Pancreas (tissue), 10 donors: ENCODE data around the gene SCCPDH. TPM values are rescaled to one million over a fixed set of nuclear protein-coding genes. Genes with fewer than 3 reads are reported as not detected.

Experiments used
- ATAC-seq, 4 donors: fragments of 200-7000 bp; cut with Tn5 transposase; one replicate each; pipeline versions ENCODE4 v1.8.0 to v1.9.1; 2020; ENCODE audit warnings: mild to moderate bottlenecking in 4 of 4, moderate library complexity in 4 of 4
- DNase-seq, 6 donors: peaks; one replicate each; pipeline ENCODE4 v3.0.0-alpha.2; 2020
- FAIRE-seq: peaks from 2 replicates; lab custom pipeline; 2012; peaks lifted over from hg19 to GRCh38; lab: Jason Lieb, UNC
- H3K27ac ChIP-seq, 4 donors: fragments of 200-600 bp; sonication (generic); 1 replicate in 3 of 4; 2 replicates in 1 of 4; pipeline versions ENCODE4 v1.5.0 to v1.8.0; 2020
- H3K27me3 ChIP-seq, 4 donors: fragments of 200-600 bp; one replicate each; pipeline ENCODE4 v1.8.0; 2021
- H3K36me3 ChIP-seq, 3 donors: fragments of 200-600 bp; sonication (generic) in 1 of 3; one replicate each; pipeline versions ENCODE4 v1.5.0 to v1.8.0; 2020 to 2021
- H3K4me1 ChIP-seq, 3 donors: fragments of 200-600 bp; one replicate each; pipeline ENCODE4 v1.8.0; 2021
- H3K4me3 ChIP-seq, 4 donors: fragments of 200-600 bp; sonication (generic) in 2 of 4; one replicate each; pipeline versions ENCODE4 v1.5.0 to v1.8.0; 2020 to 2021
- H3K9me3 ChIP-seq, 4 donors: fragments of 200-600 bp; one replicate each; pipeline ENCODE4 v1.8.0; 2021
- WGBS, 2 donors: extraction: QIAGEN DNeasy Blood & Tissue Kit; methylation state at CpG; one replicate each; pipeline ENCODE4 v1.1.7; 2013; 5-methylcytosine and 5-hydroxymethylcytosine counted together
- intact Hi-C, 3 donors: fragments of 100-400 bp; cut with DNase I; formaldehyde crosslinking; loops; one replicate each; pipeline versions ENCODE4 v1.11.1 to v1.14.2; 2022
- polyA plus RNA-seq, 2 donors: library from polyadenylated mRNA; stranded (reverse); fragments of 200-250 nt; gene quantifications; one replicate each; pipeline ENCODE4 v1.2.3, GENCODE V29; 2013
- total RNA-seq, 6 donors: library from RNA; stranded (reverse); fragmentation: NEBNext Ultra II Directional in 4 of 6; extraction: Animal tissue kit (Norgen Biotek cat#: 25700) in 4 of 6; gene quantifications; one replicate each; pipeline versions ENCODE4 v1.2.1 to v1.2.4, GENCODE V29; 2021 to 2023
- TF ChIP-seq, protein P1 (sequence below), 4 donors: fragments of 200-600 bp; sonication (generic) in 3 of 4; IDR thresholded peaks; one replicate each; pipeline versions ENCODE4 v1.5.0 to v1.8.0; 2021; ENCODE audit warnings: antibody characterized with exemption in 4 of 4
- donor health status: healthy with polysubstance abuse.
- donor health status: DM: no; HTN: no; CAD: no; lungs with moderate emphysema.
- donor health status: DM: no; HTN: no; CAD: no.
- donor health status: control.
- donor health status: control.
- donor health status: Bipolar disorder and iron deficiency.
- donor health status: DM: yes; HTN: yes; CAD: no.
- donor health status: DM: no; HTN: no; CAD: no.
- donor health status: DM: no; HTN: no; CAD: no.
- donor health status: DM: yes; HTN: yes; CAD: no.

Gene SCCPDH
- total and polyA plus RNA-seq, 8 donors: 6.9 to 17.9 (median 11.9) TPM

DNA sequence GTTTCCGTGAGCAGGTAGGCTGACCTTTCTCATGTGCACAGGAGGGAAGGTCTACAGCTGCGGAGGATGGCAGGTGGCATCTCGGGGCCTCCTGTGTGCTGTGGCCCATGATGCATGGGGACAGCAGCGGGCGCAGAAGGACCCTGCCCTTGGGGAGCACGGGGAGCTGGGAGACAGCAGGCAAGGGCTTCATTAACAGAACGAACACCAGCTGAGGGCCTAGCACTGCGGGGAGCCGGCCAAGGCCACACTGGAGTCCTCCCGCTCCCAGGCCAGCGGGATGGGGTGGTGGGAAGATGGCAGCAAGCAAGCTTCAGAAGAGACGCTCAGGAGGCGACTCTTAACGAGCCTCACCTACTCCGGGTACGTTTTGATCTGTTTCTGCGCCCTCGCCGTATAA lies 66.6 kb downstream of the SCCPDH start:
- DNase-seq: no peak
- Histone ChIP-seq H3K4me3 (no peak overlapping the region), H3K4me1 (no peaks in the 10 kb centered on the region), H3K27ac (no peak overlapping the region), H3K9me3 (no peaks in the 10 kb centered on the region), H3K36me3 (no peaks in the 10 kb centered on the region), H3K27me3 (peaks cover 0 to 4% (median 0%) of the 10 kb centered on the region in 4 donors)
- TF ChIP-seq, protein P1, sequence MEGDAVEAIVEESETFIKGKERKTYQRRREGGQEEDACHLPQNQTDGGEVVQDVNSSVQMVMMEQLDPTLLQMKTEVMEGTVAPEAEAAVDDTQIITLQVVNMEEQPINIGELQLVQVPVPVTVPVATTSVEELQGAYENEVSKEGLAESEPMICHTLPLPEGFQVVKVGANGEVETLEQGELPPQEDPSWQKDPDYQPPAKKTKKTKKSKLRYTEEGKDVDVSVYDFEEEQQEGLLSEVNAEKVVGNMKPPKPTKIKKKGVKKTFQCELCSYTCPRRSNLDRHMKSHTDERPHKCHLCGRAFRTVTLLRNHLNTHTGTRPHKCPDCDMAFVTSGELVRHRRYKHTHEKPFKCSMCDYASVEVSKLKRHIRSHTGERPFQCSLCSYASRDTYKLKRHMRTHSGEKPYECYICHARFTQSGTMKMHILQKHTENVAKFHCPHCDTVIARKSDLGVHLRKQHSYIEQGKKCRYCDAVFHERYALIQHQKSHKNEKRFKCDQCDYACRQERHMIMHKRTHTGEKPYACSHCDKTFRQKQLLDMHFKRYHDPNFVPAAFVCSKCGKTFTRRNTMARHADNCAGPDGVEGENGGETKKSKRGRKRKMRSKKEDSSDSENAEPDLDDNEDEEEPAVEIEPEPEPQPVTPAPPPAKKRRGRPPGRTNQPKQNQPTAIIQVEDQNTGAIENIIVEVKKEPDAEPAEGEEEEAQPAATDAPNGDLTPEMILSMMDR (IDR thresholded peaks at IDR 0.05): no peak
- 81 to 87% methylated on average over 19 of the region's 19 CpGs for WGBS, 2 donors
- no peak for ATAC-seq
- intact Hi-C loops: no loop called here
- FAIRE-seq: no peak

DNA sequence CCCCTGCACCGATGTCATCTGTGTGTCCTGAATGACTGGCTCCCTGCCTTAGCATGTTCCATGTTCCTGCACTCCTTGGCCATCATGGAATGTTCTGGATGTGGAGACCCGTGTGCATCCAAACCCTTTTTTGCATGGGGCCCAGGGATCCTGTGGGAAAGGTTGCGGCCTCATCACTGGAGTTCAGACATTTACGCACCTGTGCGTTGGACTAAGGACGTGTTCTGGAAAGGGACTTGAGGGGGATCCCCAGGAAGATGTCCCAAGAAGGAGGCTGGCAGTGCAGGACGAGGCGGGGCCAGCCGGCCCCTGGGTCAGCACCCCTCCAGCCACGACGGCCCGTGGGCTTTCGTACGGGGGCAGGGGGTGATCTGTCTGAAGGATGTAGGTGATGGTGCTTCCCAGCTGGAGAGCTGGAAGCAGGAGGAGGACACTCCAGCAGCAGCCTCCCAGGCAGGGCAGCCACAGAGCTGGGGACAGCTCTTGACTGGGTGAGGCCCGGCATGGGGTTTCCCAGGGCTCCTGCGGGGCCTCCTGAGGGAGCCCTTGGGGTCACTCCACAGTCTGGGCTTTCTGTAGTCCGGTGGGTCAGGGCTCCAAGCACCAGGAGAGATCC lies 67.2 kb downstream of the SCCPDH start:
- WGBS, 2 donors: 71 to 78% methylated on average over 17 of the region's 17 CpGs
- intact Hi-C loops: no loop called here
- no peaks in the 10 kb centered on the region for H3K9me3 ChIP-seq
- TF ChIP-seq, protein P1 (IDR thresholded peaks at IDR 0.05): no peak
- no peak overlapping the region for H3K4me3 ChIP-seq
- H3K27ac ChIP-seq: no peak overlapping the region
- peaks cover 0 to 4% (median 0%) of the 10 kb centered on the region in 4 donors for H3K27me3 ChIP-seq
- DNase-seq (no peak), FAIRE-seq (no peak), ATAC-seq (no peak)
- no peaks in the 10 kb centered on the region for H3K36me3 ChIP-seq
- H3K4me1 ChIP-seq: no peaks in the 10 kb centered on the region

- ATAC-seq (no peak), FAIRE-seq (no peak), DNase-seq (no peak)
- intact Hi-C loops: no loop called here
- H3K27ac ChIP-seq: no peak overlapping the region
- WGBS, 2 donors: 74 to 83% methylated on average over 25 of the region's 25 CpGs
- no peaks in the 10 kb centered on the region for H3K36me3 ChIP-seq
- H3K4me1 ChIP-seq: no peaks in the 10 kb centered on the region
- no peak overlapping the region for H3K4me3 ChIP-seq
- TF ChIP-seq, protein P1 (IDR thresholded peaks at IDR 0.05): no peak
- no peaks in the 10 kb centered on the region for H3K9me3 ChIP-seq
- peaks cover 0 to 4% (median 0%) of the 10 kb centered on the region in 4 donors for H3K27me3 ChIP-seq
Measured at GRCh38 chr1:246792603-246793002, 68.4 kb downstream of the SCCPDH start.

GRCh38 chr1:246793356-246793896 lies 69.2 kb downstream of the SCCPDH start:
- H3K27ac ChIP-seq: no peak overlapping the region
- no peak for FAIRE-seq
- no peak overlapping the region for H3K4me3 ChIP-seq
- no peak for DNase-seq
- no peaks in the 10 kb centered on the region for H3K36me3 ChIP-seq
- no peaks in the 10 kb centered on the region for H3K9me3 ChIP-seq
- peaks cover 0 to 4% (median 0%) of the 10 kb centered on the region in 4 donors for H3K27me3 ChIP-seq
- intact Hi-C loops: no loop called here
- WGBS, 2 donors: 13 to 15% methylated on average over 6 of the region's 6 CpGs
- no peaks in the 10 kb centered on the region for H3K4me1 ChIP-seq
- no peak for ATAC-seq
- TF ChIP-seq, protein P1 (IDR thresholded peaks at IDR 0.05): no peak
